ENCODE data around the gene PRPH.
"Not testable (repeated sequence)": the region's sequence is repeated elsewhere in the genome, so short reads cannot be mapped to it uniquely, and the experiment has no call there.

Gene PRPH

DNA sequence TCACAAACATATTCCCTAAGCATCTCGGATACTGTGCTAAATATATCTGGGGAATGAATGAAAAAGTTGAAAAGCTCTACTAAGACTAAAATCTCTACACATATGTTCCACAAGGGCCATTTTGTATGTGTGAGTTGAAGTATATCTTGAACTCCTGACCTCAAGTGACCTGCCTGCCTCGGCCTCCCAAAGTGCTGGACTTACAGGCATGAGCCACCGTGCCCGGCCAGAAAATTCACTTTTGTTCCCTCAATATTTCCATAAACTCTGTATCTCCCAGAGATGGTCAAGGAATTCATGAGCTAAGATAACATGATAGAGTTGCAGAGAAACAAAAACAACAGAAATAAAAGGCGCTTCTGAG lies 31.6 kb upstream of the PRPH start:
- TF ChIP-seq, protein P1, sequence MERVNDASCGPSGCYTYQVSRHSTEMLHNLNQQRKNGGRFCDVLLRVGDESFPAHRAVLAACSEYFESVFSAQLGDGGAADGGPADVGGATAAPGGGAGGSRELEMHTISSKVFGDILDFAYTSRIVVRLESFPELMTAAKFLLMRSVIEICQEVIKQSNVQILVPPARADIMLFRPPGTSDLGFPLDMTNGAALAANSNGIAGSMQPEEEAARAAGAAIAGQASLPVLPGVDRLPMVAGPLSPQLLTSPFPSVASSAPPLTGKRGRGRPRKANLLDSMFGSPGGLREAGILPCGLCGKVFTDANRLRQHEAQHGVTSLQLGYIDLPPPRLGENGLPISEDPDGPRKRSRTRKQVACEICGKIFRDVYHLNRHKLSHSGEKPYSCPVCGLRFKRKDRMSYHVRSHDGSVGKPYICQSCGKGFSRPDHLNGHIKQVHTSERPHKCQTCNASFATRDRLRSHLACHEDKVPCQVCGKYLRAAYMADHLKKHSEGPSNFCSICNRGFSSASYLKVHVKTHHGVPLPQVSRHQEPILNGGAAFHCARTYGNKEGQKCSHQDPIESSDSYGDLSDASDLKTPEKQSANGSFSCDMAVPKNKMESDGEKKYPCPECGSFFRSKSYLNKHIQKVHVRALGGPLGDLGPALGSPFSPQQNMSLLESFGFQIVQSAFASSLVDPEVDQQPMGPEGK (CRISPR knock-in tag; IDR thresholded peaks at IDR 0.05; ENCODE audit: borderline replicate concordance) = no peak
- TF ChIP-seq GLIS3 (CRISPR knock-in tag; IDR thresholded peaks at IDR 0.05) (no peak), TOX (CRISPR knock-in tag; IDR thresholded peaks at IDR 0.05; ENCODE audit: borderline replicate concordance) (no peak), CSDC2 (CRISPR knock-in tag; IDR thresholded peaks at IDR 0.05) (no peak), ZC3H10 (CRISPR knock-in tag; IDR thresholded peaks at IDR 0.05) (no peak), ESRRG (CRISPR knock-in tag; IDR thresholded peaks at IDR 0.05) (no peak), OSR1 (CRISPR knock-in tag; IDR thresholded peaks at IDR 0.05) (no peak), ARNTL (CRISPR knock-in tag; IDR thresholded peaks at IDR 0.05; ENCODE audit: borderline replicate concordance, low read depth) (no peak), BACH2 (CRISPR knock-in tag; IDR thresholded peaks at IDR 0.05; ENCODE audit: borderline replicate concordance) (no peak), ZNF565 (CRISPR knock-in tag; conservative IDR thresholded peaks at IDR 0.05; ENCODE audit: low read depth) (no peak)
- no peak for ATAC-seq

DNA sequence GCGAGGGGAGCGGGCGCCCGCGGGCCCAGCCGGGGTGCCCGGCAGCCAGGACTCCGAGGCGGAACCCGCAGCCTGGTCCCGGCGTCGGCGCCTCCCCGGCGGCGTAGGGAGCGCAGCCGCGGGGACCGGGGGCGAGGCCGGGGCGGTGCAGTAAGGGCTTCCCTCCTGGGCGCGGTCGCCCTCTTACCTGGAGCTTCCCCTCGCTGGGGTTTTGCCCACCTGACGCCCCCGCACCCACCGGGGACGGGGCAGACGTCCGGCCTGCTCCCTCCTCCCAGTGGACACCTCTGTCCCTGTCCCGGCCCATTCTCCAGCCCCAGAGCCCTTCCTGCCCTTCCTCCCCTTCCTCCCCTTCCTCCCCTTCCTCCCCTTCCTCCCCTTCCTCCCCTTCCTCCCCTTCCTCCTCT lies 30.5 kb upstream of the PRPH start:
- ATAC-seq = no peak
- no peak for TF ChIP-seq CSDC2 (CRISPR knock-in tag; IDR thresholded peaks at IDR 0.05)
- TF ChIP-seq ZNF565 (CRISPR knock-in tag; conservative IDR thresholded peaks at IDR 0.05; ENCODE audit: low read depth) = no peak
- TF ChIP-seq, protein P1 (CRISPR knock-in tag; IDR thresholded peaks at IDR 0.05; ENCODE audit: borderline replicate concordance) = no peak
- TF ChIP-seq, protein P2, sequence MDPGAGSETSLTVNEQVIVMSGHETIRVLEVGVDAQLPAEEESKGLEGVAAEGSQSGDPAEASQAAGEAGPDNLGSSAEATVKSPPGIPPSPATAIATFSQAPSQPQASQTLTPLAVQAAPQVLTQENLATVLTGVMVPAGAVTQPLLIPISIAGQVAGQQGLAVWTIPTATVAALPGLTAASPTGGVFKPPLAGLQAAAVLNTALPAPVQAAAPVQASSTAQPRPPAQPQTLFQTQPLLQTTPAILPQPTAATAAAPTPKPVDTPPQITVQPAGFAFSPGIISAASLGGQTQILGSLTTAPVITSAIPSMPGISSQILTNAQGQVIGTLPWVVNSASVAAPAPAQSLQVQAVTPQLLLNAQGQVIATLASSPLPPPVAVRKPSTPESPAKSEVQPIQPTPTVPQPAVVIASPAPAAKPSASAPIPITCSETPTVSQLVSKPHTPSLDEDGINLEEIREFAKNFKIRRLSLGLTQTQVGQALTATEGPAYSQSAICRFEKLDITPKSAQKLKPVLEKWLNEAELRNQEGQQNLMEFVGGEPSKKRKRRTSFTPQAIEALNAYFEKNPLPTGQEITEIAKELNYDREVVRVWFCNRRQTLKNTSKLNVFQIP (CRISPR knock-in tag; IDR thresholded peaks at IDR 0.05; ENCODE audit: borderline replicate concordance, low read depth) = no peak
- TF ChIP-seq, protein P3, sequence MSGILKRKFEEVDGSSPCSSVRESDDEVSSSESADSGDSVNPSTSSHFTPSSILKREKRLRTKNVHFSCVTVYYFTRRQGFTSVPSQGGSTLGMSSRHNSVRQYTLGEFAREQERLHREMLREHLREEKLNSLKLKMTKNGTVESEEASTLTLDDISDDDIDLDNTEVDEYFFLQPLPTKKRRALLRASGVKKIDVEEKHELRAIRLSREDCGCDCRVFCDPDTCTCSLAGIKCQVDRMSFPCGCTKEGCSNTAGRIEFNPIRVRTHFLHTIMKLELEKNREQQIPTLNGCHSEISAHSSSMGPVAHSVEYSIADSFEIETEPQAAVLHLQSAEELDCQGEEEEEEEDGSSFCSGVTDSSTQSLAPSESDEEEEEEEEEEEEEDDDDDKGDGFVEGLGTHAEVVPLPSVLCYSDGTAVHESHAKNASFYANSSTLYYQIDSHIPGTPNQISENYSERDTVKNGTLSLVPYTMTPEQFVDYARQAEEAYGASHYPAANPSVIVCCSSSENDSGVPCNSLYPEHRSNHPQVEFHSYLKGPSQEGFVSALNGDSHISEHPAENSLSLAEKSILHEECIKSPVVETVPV (CRISPR knock-in tag; IDR thresholded peaks at IDR 0.05) = no peak
- TF ChIP-seq TOX (CRISPR knock-in tag; IDR thresholded peaks at IDR 0.05; ENCODE audit: borderline replicate concordance) = no peak
- TF ChIP-seq RARB (CRISPR knock-in tag; IDR thresholded peaks at IDR 0.05) = no peak
- TF ChIP-seq ZFP30 (CRISPR knock-in tag; IDR thresholded peaks at IDR 0.05) = no peak
- TF ChIP-seq ZC3H10 (CRISPR knock-in tag; IDR thresholded peaks at IDR 0.05) = no peak

DNA sequence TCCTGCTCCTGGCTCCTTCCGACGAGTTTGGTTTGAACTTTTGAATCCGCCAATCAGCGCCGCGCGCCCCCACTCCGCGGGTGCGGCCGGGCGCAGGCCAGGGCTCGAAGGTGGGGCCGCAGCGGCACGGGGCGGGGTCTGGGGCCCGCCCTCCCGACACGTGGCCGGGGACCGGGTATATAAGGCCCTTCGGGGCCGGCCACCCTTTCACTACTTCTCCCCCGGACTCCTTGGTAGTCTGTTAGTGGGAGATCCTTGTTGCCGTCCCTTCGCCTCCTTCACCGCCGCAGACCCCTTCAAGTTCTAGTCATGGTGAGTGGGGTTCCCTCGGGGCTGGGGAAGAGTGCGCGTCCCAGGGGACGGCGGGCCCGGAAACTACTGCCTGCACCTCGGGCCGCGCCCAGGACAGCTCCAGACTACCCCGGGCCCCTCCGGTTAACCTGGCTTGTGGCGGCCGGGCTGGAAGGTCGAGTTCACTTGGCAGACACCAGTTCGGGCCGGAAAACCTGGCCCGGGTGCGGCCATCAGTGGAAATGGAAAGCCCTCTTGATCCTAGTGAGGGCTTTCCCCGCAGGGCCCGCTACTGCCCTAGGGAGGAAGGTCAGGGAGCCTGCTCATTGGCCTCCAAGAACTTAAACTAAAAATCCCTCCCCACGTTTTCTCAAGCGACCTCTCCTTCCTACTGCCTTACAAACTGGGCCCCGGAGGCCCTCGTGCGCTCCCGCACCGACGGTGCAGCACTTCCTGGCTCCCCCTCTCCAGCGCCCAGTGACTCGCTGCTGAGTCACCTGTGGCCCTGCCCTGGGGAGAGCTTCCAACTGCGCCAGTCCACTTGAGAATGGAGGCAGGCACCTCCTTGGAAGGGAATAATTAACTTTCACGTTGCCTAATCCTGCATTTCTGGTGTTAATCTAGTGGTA lies 29.8 kb upstream of the PRPH start, which contains the start of gene TUBA1C:
Gene TUBA1C, plus strand, starts transcription at position 210 of the 920 bp plus-strand sequence. Its CDS starts 100 bp downstream, at position 310.
- peak; percentile 88 for ATAC-seq
- TF ChIP-seq ZNF70 (CRISPR knock-in tag; IDR thresholded peaks at IDR 0.05) (no peak), OSR1 (CRISPR knock-in tag; IDR thresholded peaks at IDR 0.05) (peak; percentile 82; the same call in 1 of the 2 replicates), SNAI2 (CRISPR knock-in tag; IDR thresholded peaks at IDR 0.05) (no peak), ZC3H10 (CRISPR knock-in tag; IDR thresholded peaks at IDR 0.05) (0 out of 2 replicates have a peak, but pooled peaks have one; percentile 28), ISL1 (CRISPR knock-in tag; IDR thresholded peaks at IDR 0.05) (no peak), ZFP30 (CRISPR knock-in tag; IDR thresholded peaks at IDR 0.05) (no peak), GLIS3 (CRISPR knock-in tag; IDR thresholded peaks at IDR 0.05) (no peak)

DNA sequence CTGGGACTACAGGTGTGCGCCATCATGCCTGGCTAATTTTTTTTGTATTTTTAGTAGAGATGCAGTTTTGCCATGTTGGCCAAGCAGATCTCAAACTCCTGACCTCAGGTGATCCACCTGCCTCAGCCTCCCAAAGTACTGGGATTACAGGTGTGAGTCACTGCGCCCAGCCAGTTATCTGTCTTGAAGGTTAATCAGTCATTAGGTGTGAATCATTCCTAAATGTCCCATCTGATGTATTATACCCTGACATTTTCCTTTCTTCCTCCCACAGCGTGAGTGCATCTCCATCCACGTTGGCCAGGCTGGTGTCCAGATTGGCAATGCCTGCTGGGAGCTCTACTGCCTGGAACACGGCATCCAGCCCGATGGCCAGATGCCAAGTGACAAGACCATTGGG lies 25.8 kb upstream of the PRPH start:
- ATAC-seq = not testable (repeated sequence)
